ENCODE measurements around the gene SLC44A2.

Gene SLC44A2

GRCh38 chr19:10618846-10619245 is 6.5 kb upstream of the SLC44A2 start:
- Histone ChIP-seq H3K4me3 (ENCODE audit: low read length) (no peak overlapping the region), H3K27ac (ENCODE audit: low read length) (no peak overlapping the region), H3K9ac (ENCODE audit: low read depth, low read length) (no peak overlapping the region), H3K36me3 (ENCODE audit: insufficient read depth, low read depth, low read length) (no peaks in the 10 kb centered on the region), H3K9me3 (ENCODE audit: insufficient read depth, low read depth, low read length) (no peaks in the 10 kb centered on the region), H3K4me1 (ENCODE audit: insufficient read depth, low read length) (no peaks in the 10 kb centered on the region), H3K27me3 (ENCODE audit: insufficient read depth, low read length) (no peaks in the 10 kb centered on the region)

DNA sequence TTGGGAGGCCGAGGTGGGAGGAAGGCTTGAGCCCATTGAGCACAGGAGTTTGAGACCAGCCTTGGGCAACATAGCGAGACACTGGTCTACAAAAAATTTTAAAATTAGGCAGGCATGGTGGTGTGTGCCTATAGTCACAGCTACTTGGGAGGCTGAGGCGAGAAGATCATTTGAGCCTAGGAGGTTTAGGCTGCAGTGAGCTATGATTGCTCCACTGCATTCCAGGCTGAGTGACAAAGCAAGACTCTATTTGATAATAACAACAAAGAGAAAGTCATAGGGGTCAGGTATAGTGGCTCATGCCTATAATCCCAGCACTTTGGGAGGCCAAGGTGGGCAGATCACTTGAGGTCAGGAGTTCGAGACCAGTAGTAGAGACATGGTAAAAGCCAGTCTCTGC is 4.6 kb upstream of the SLC44A2 start:
- H3K4me1 ChIP-seq (ENCODE audit: insufficient read depth, low read length): 0 out of 2 replicates have a peak, but pooled peaks cover 3% of the 10 kb centered on the region
- H3K9ac ChIP-seq (ENCODE audit: low read depth, low read length): no peak overlapping the region
- H3K27me3 ChIP-seq (ENCODE audit: insufficient read depth, low read length): no peaks in the 10 kb centered on the region
- no peak overlapping the region for H3K4me3 ChIP-seq (ENCODE audit: low read length)
- no peak overlapping the region for H3K27ac ChIP-seq (ENCODE audit: low read length)
- no peaks in the 10 kb centered on the region for H3K9me3 ChIP-seq (ENCODE audit: insufficient read depth, low read depth, low read length)
- H3K36me3 ChIP-seq (ENCODE audit: insufficient read depth, low read depth, low read length): no peaks in the 10 kb centered on the region

DNA sequence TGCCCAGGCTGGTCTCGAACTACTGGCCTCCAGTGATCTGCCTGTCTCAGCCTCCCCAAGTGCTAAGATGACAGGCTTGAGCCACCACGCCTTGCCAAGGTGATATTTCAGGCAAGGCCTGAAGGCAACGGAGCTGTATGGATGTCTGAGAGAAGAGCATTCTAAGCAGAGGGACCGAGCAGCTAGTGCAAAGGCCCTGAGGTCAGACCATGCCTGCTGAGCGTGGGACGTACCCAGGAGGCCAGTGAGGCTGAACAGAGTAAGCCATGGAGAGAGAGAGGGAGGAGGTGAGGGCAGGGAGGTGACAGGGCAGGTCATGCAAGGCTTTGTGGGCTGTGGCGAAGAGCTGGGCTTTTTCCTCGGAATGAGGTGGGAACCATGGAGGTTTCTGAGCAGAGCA is 3.4 kb upstream of the SLC44A2 start:
- Histone ChIP-seq H3K9ac (ENCODE audit: low read depth, low read length) (no peak overlapping the region), H3K27ac (ENCODE audit: low read length) (no peak overlapping the region), H3K27me3 (ENCODE audit: insufficient read depth, low read length) (no peaks in the 10 kb centered on the region), H3K9me3 (ENCODE audit: insufficient read depth, low read depth, low read length) (no peaks in the 10 kb centered on the region), H3K4me1 (ENCODE audit: insufficient read depth, low read length) (peaks cover 3% of the 10 kb centered on the region; the same call in 1 of the 2 replicates), H3K4me3 (ENCODE audit: low read length) (no peak overlapping the region), H3K36me3 (ENCODE audit: insufficient read depth, low read depth, low read length) (no peaks in the 10 kb centered on the region)

GRCh38 chr19:10624585-10624984 is 768 bp upstream of the SLC44A2 start:
- Histone ChIP-seq H3K4me3 (ENCODE audit: low read length) (no peak overlapping the region; the same call in 1 of the 2 replicates), H3K4me1 (ENCODE audit: insufficient read depth, low read length) (peaks cover 3% of the 10 kb centered on the region; the same call in 1 of the 2 replicates), H3K27ac (ENCODE audit: low read length) (no peak overlapping the region), H3K27me3 (ENCODE audit: insufficient read depth, low read length) (no peaks in the 10 kb centered on the region), H3K9me3 (ENCODE audit: insufficient read depth, low read depth, low read length) (no peaks in the 10 kb centered on the region), H3K36me3 (ENCODE audit: insufficient read depth, low read depth, low read length) (peaks cover 17% of the 10 kb centered on the region), H3K9ac (ENCODE audit: low read depth, low read length) (peak overlapping the region; percentile 90; the same call in 1 of the 2 replicates)

- H3K9me3 ChIP-seq (ENCODE audit: insufficient read depth, low read depth, low read length): no peaks in the 10 kb centered on the region
- peak overlapping the region; percentile 90 for H3K9ac ChIP-seq (ENCODE audit: low read depth, low read length)
- peaks cover 22% of the 10 kb centered on the region for H3K36me3 ChIP-seq (ENCODE audit: insufficient read depth, low read depth, low read length)
- H3K27ac ChIP-seq (ENCODE audit: low read length): peak overlapping the region; percentile 6
- H3K27me3 ChIP-seq (ENCODE audit: insufficient read depth, low read length): no peaks in the 10 kb centered on the region
- peaks cover 3% of the 10 kb centered on the region; the same call in 1 of the 2 replicates for H3K4me1 ChIP-seq (ENCODE audit: insufficient read depth, low read length)
- H3K4me3 ChIP-seq (ENCODE audit: low read length): peak overlapping the region; percentile 74
Measured at GRCh38 chr19:10625762-10626138, 397 bp downstream of the SLC44A2 start.

- no peaks in the 10 kb centered on the region for H3K4me1 ChIP-seq (ENCODE audit: insufficient read depth, low read length)
- no peak overlapping the region for H3K4me3 ChIP-seq (ENCODE audit: low read length)
- peaks cover 77% of the 10 kb centered on the region for H3K36me3 ChIP-seq (ENCODE audit: insufficient read depth, low read depth, low read length)
- no peaks in the 10 kb centered on the region for H3K27me3 ChIP-seq (ENCODE audit: insufficient read depth, low read length)
- H3K27ac ChIP-seq (ENCODE audit: low read length): no peak overlapping the region
- no peak overlapping the region for H3K9ac ChIP-seq (ENCODE audit: low read depth, low read length)
- H3K9me3 ChIP-seq (ENCODE audit: insufficient read depth, low read depth, low read length): no peaks in the 10 kb centered on the region
Measured at GRCh38 chr19:10631874-10632273, 6.5 kb downstream of the SLC44A2 start.

DNA sequence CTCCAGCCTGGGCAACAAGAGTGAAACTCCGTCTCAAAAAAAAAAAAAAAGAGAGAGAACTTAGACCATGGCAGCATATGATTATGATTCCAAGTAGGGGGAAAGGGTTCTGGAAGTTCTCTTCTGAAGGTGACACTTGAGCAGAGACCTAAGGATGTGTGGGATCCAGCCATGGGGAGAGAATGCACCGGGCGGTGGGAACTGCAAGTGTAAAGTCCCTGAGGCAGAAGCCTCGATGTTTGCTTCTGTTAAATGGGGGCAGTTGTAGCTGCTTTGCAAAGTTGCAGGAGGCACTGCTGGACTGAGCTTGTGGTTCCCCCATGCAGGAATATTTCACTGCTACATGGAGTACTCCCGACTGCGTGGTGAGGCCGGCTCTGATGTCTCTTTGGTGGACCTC is 9.1 kb downstream of the SLC44A2 start:
- no peak overlapping the region for H3K27ac ChIP-seq (ENCODE audit: low read length)

GRCh38 chr19:10634963-10635362 is 9.6 kb downstream of the SLC44A2 start:
- no peaks in the 10 kb centered on the region for H3K4me1 ChIP-seq (ENCODE audit: insufficient read depth, low read length)
- no peak overlapping the region for H3K27ac ChIP-seq (ENCODE audit: low read length)
- H3K9ac ChIP-seq (ENCODE audit: low read depth, low read length): no peak overlapping the region
- H3K9me3 ChIP-seq (ENCODE audit: insufficient read depth, low read depth, low read length): no peaks in the 10 kb centered on the region
- no peak overlapping the region for H3K4me3 ChIP-seq (ENCODE audit: low read length)
- H3K36me3 ChIP-seq (ENCODE audit: insufficient read depth, low read depth, low read length): peaks cover 84% of the 10 kb centered on the region
- H3K27me3 ChIP-seq (ENCODE audit: insufficient read depth, low read length): no peaks in the 10 kb centered on the region

More for the DNA sequence above, 9.1 kb downstream of the SLC44A2 start:
- Histone ChIP-seq H3K9ac (ENCODE audit: low read depth, low read length) (no peak overlapping the region), H3K9me3 (ENCODE audit: insufficient read depth, low read depth, low read length) (no peaks in the 10 kb centered on the region), H3K4me3 (ENCODE audit: low read length) (no peak overlapping the region), H3K27me3 (ENCODE audit: insufficient read depth, low read length) (no peaks in the 10 kb centered on the region), H3K36me3 (ENCODE audit: insufficient read depth, low read depth, low read length) (peaks cover 80% of the 10 kb centered on the region), H3K4me1 (ENCODE audit: insufficient read depth, low read length) (no peaks in the 10 kb centered on the region)

- Histone ChIP-seq H3K27me3 (ENCODE audit: insufficient read depth, low read length) (no peaks in the 10 kb centered on the region), H3K4me3 (ENCODE audit: low read length) (no peak overlapping the region), H3K4me1 (ENCODE audit: insufficient read depth, low read length) (no peaks in the 10 kb centered on the region), H3K27ac (ENCODE audit: low read length) (no peak overlapping the region), H3K36me3 (ENCODE audit: insufficient read depth, low read depth, low read length) (peaks cover 87% of the 10 kb centered on the region), H3K9ac (ENCODE audit: low read depth, low read length) (no peak overlapping the region), H3K9me3 (ENCODE audit: insufficient read depth, low read depth, low read length) (no peaks in the 10 kb centered on the region)
Measured at GRCh38 chr19:10636304-10636972, 11.1 kb downstream of the SLC44A2 start.

GRCh38 chr19:10637894-10638293 is 12.5 kb downstream of the SLC44A2 start:
- H3K9ac ChIP-seq (ENCODE audit: low read depth, low read length): no peak overlapping the region
- H3K27ac ChIP-seq (ENCODE audit: low read length): no peak overlapping the region
- no peaks in the 10 kb centered on the region for H3K9me3 ChIP-seq (ENCODE audit: insufficient read depth, low read depth, low read length)
- H3K4me3 ChIP-seq (ENCODE audit: low read length): no peak overlapping the region
- H3K27me3 ChIP-seq (ENCODE audit: insufficient read depth, low read length): no peaks in the 10 kb centered on the region
- peaks cover 86% of the 10 kb centered on the region for H3K36me3 ChIP-seq (ENCODE audit: insufficient read depth, low read depth, low read length)
- no peaks in the 10 kb centered on the region for H3K4me1 ChIP-seq (ENCODE audit: insufficient read depth, low read length)

- H3K27ac ChIP-seq (ENCODE audit: low read length): no peak overlapping the region
- H3K9ac ChIP-seq (ENCODE audit: low read depth, low read length): no peak overlapping the region
- peaks cover 84% of the 10 kb centered on the region for H3K36me3 ChIP-seq (ENCODE audit: insufficient read depth, low read depth, low read length)
- H3K27me3 ChIP-seq (ENCODE audit: insufficient read depth, low read length): no peaks in the 10 kb centered on the region
- H3K4me3 ChIP-seq (ENCODE audit: low read length): no peak overlapping the region
- H3K4me1 ChIP-seq (ENCODE audit: insufficient read depth, low read length): peaks cover 12% of the 10 kb centered on the region
- no peaks in the 10 kb centered on the region for H3K9me3 ChIP-seq (ENCODE audit: insufficient read depth, low read depth, low read length)
Measured at GRCh38 chr19:10639836-10640235, 14.5 kb downstream of the SLC44A2 start.

- Histone ChIP-seq H3K27me3 (ENCODE audit: insufficient read depth, low read length) (no peaks in the 10 kb centered on the region), H3K9me3 (ENCODE audit: insufficient read depth, low read depth, low read length) (no peaks in the 10 kb centered on the region), H3K27ac (ENCODE audit: low read length) (no peak overlapping the region), H3K9ac (ENCODE audit: low read depth, low read length) (no peak overlapping the region; the same call in 1 of the 2 replicates), H3K4me1 (ENCODE audit: insufficient read depth, low read length) (peaks cover 12% of the 10 kb centered on the region), H3K36me3 (ENCODE audit: insufficient read depth, low read depth, low read length) (peaks cover 79% of the 10 kb centered on the region), H3K4me3 (ENCODE audit: low read length) (no peak overlapping the region)
Measured at GRCh38 chr19:10640361-10640760, 15.0 kb downstream of the SLC44A2 start.

All from iPS-20b (cell line).